Vagina (tissue), 2 donors: ENCODE data around the gene XPOT. TPM values are rescaled to one million over a fixed set of nuclear protein-coding genes. Genes with fewer than 3 reads are reported as not detected.

Source experiments
- DNase-seq, 2 donors: peaks; one replicate each; pipeline ENCODE4 v3.0.0-alpha.2; 2017; ENCODE audit errors: extremely low spot score in 2 of 2
- H3K27ac ChIP-seq: fragments of 200-600 bp; sonication (generic); one replicate; pipeline ENCODE4 v1.5.1; 2019
- H3K27me3 ChIP-seq: fragments of 200-600 bp; sonication (generic); one replicate; pipeline ENCODE4 v1.5.1; 2019
- H3K36me3 ChIP-seq, 2 donors: fragments of 200-600 bp; sonication (generic); one replicate each; pipeline ENCODE4 v1.5.1; 2017 to 2019
- H3K4me1 ChIP-seq: fragments of 200-600 bp; sonication (generic); one replicate; pipeline ENCODE4 v1.5.1; 2019
- H3K4me3 ChIP-seq, 2 donors: fragments of 200-600 bp; sonication (generic); 1 replicate in 1 of 2; 2 replicates in 1 of 2; pipeline ENCODE4 v1.5.1; 2016 to 2019
- H3K9me3 ChIP-seq: fragments of 200-600 bp; sonication (generic); one replicate; pipeline ENCODE4 v1.5.1; 2019
- POLR2A ChIP-seq, 2 donors: fragments of 450-650 bp; IDR thresholded peaks; one replicate each; pipeline ENCODE4 v1.6.1; 2017; ENCODE audit warnings: antibody characterized with exemption in 2 of 2, mild to moderate bottlenecking in 2 of 2, moderate library complexity in 2 of 2
- POLR2AphosphoS5 ChIP-seq, 2 donors: sonication (generic); formaldehyde crosslinking; IDR thresholded peaks; one replicate each; pipeline ENCODE4 v1.9.0; 2017; ENCODE audit warnings: antibody characterized with exemption in 2 of 2, mild to moderate bottlenecking in 2 of 2, low read depth in 1 of 2; ENCODE audit not compliant: insufficient read depth in 1 of 2
- intact Hi-C: fragments of 100-400 bp; cut with DNase I; formaldehyde crosslinking; loops from one replicate; pipeline ENCODE4 v1.15.1; 2023
- total RNA-seq: library from RNA; depleted of rRNA; stranded (reverse); fragments of >200 nt; gene quantifications from one replicate; pipeline ENCODE4 v1.2.3, GENCODE V29; 2016
- TF ChIP-seq, protein P1 (sequence below), 3 experiments: fragments of 450-650 bp in 2 of 3; fragments of 200-600 bp in 1 of 3; sonication (generic) in 1 of 3; IDR thresholded peaks; one replicate each; pipeline ENCODE4 v1.5.1; 2017 to 2019; ENCODE audit warnings: antibody characterized with exemption in 3 of 3, mild to moderate bottlenecking in 2 of 3, moderate library complexity in 2 of 3

XPOT gene
- total RNA-seq, 1 donor from 2014 or later, result 46.2 TPM

DNA sequence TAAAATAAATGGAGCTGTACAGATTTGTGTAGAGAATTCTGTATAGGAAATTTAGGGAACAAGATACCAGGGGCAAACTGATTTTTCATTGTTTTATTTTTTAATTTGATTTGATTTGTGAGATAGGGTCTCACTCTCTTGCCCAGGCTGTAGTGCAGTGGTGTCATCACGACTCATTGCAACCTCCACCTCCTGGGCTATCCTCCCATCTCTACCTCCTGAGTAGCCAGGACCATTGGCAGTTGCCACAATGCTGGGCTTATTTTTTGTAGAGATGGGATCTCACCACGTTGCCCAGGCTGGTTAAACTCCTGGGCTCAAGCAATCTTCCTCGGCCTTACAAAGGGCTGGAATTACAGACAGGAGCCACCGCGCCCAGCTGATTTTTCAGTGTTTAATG lies 29.7 kb downstream of the XPOT start:
- DNase-seq, result no peak
- Histone ChIP-seq H3K9me3 (no peaks in the 10 kb centered on the region), H3K27me3 (no peaks in the 10 kb centered on the region), H3K36me3 (peaks cover 0 to 88% of the 10 kb centered on the region in 2 donors), H3K4me1 (no peaks in the 10 kb centered on the region), H3K27ac (no peak overlapping the region), H3K4me3 (no peak overlapping the region)
- intact Hi-C loops, result no loop called here
- no peak for TF ChIP-seq POLR2A (IDR thresholded peaks at IDR 0.05)
- TF ChIP-seq, protein P1, sequence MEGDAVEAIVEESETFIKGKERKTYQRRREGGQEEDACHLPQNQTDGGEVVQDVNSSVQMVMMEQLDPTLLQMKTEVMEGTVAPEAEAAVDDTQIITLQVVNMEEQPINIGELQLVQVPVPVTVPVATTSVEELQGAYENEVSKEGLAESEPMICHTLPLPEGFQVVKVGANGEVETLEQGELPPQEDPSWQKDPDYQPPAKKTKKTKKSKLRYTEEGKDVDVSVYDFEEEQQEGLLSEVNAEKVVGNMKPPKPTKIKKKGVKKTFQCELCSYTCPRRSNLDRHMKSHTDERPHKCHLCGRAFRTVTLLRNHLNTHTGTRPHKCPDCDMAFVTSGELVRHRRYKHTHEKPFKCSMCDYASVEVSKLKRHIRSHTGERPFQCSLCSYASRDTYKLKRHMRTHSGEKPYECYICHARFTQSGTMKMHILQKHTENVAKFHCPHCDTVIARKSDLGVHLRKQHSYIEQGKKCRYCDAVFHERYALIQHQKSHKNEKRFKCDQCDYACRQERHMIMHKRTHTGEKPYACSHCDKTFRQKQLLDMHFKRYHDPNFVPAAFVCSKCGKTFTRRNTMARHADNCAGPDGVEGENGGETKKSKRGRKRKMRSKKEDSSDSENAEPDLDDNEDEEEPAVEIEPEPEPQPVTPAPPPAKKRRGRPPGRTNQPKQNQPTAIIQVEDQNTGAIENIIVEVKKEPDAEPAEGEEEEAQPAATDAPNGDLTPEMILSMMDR (IDR thresholded peaks at IDR 0.05), result no peak
- TF ChIP-seq POLR2AphosphoS5 (IDR thresholded peaks at IDR 0.05; ENCODE audit: insufficient read depth in 1 of 2, low read depth in 1 of 2), result no peak

DNA sequence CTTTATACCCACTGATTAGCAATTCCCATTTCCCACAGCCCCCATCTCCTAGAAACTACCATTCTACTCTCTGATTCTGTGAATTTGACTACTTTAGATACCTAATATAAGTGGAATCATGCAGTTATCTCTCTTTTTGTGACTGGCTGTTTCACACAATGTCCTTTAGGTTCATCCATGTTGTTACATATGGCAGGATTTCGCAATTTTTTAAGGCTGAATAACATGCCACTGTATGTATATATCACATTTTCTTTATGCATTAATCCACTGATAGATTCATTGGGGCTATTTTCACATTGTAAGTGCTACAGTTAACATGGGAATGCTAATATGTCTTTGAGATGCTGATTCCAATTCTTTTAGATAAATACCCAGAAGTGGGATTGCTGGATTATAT lies 35.9 kb downstream of the XPOT start:
- Histone ChIP-seq H3K36me3 (peaks cover 0 to 68% of the 10 kb centered on the region in 2 donors), H3K27me3 (no peaks in the 10 kb centered on the region)
- intact Hi-C loops, result no loop called here

DNA sequence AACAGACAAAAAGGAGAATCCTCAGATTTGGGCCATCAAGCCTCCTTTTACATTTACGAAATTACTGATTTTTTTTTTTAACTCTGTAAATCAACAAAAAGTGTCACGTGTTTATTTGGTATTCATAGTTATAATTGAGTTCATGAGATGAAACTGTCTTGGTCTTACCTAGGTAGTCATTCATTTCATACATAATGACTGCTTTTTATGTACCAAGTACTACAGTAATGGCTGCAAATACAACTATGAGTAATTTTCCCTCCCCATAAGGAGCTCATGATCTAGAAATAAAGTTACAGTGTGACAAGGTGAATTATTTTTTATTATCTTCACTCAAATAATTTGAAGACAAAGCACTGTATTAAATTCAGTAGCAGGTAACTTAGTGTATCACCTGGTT lies 41.3 kb downstream of the XPOT start:
- Histone ChIP-seq H3K4me3 (no peak overlapping the region), H3K9me3 (no peaks in the 10 kb centered on the region), H3K27me3 (no peaks in the 10 kb centered on the region), H3K4me1 (peaks cover under 1% of the 10 kb centered on the region), H3K27ac (no peak overlapping the region), H3K36me3 (peaks cover 0 to 44% of the 10 kb centered on the region in 2 donors)
- TF ChIP-seq POLR2A (IDR thresholded peaks at IDR 0.05) (no peak), POLR2AphosphoS5 (IDR thresholded peaks at IDR 0.05; ENCODE audit: insufficient read depth in 1 of 2, low read depth in 1 of 2) (no peak)
- TF ChIP-seq, protein P1 (IDR thresholded peaks at IDR 0.05), result no peak
- no peak for DNase-seq
- intact Hi-C loops, result no loop called here

More for the DNA sequence above, 35.9 kb downstream of the XPOT start:
- Histone ChIP-seq H3K4me1 (no peaks in the 10 kb centered on the region), H3K4me3 (no peak overlapping the region), H3K9me3 (no peaks in the 10 kb centered on the region), H3K27ac (no peak overlapping the region)
- TF ChIP-seq POLR2AphosphoS5 (IDR thresholded peaks at IDR 0.05; ENCODE audit: insufficient read depth in 1 of 2, low read depth in 1 of 2) (no peak), POLR2A (IDR thresholded peaks at IDR 0.05) (no peak)
- TF ChIP-seq, protein P1 (IDR thresholded peaks at IDR 0.05), result no peak
- no peak for DNase-seq

DNA sequence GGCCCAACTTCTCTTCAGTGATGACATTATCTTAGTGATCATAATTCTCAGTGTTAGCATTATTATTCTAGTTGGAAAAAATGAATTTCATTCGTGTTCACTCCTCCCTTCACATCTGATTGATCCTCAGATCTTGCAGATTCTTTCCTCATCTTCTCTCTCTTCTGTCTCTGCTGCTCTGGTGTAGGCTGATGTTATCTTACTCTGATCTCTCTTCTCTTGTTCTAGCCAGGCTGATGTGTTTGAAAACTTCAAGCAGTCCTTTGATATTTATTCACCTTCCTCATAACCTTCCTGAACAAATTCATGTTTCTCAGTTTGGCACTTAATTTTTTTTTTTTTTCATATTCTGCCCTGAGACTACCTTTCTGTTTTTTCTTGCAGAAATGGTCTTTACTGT lies 42.1 kb downstream of the XPOT start:
- H3K9me3 ChIP-seq, result no peaks in the 10 kb centered on the region
- no peaks in the 10 kb centered on the region for H3K27me3 ChIP-seq
- H3K4me3 ChIP-seq, result no peak overlapping the region
- no peak for TF ChIP-seq POLR2AphosphoS5 (IDR thresholded peaks at IDR 0.05; ENCODE audit: insufficient read depth in 1 of 2, low read depth in 1 of 2)
- TF ChIP-seq, protein P1 (IDR thresholded peaks at IDR 0.05), result no peak
- TF ChIP-seq POLR2A (IDR thresholded peaks at IDR 0.05), result no peak
- intact Hi-C loops, result no loop called here
- H3K27ac ChIP-seq, result no peak overlapping the region
- DNase-seq, result no peak
- peaks cover 9% of the 10 kb centered on the region for H3K4me1 ChIP-seq
- peaks cover 0 to 43% of the 10 kb centered on the region in 2 donors for H3K36me3 ChIP-seq

DNA sequence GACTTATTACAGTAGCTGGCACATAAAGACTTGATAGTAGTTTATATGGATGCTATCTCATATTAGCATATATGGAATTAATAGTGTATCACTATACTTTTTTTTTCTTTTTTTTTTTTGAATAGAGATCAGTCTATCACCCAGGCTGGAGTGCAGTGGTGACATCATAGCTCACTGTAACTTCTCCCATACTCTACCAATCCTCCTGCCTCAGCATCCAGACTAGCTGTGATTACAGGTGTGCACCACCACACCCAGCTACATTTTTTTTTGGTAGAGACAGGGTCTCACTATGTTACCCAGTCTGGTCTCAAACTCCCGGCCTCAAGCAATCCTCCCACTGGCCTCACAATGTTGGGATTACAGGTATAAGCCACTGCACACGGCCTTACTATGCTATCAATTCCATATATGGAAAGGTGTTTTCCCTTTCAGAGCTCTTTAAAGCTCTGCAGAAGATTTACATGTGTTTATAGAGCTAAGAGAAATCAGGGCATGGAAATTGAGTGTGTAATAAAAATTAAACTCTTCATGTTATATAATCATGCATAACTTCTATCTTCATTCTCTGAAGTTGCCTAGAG lies 46.0 kb downstream of the XPOT start:
- DNase-seq, result no peak
- Histone ChIP-seq H3K27ac (no peak overlapping the region), H3K4me3 (no peak overlapping the region), H3K27me3 (no peaks in the 10 kb centered on the region), H3K36me3 (peaks cover 0 to 21% of the 10 kb centered on the region in 2 donors), H3K9me3 (no peaks in the 10 kb centered on the region), H3K4me1 (peaks cover 26% of the 10 kb centered on the region)
- TF ChIP-seq, protein P1 (IDR thresholded peaks at IDR 0.05), result no peak
- TF ChIP-seq POLR2AphosphoS5 (IDR thresholded peaks at IDR 0.05; ENCODE audit: insufficient read depth in 1 of 2, low read depth in 1 of 2), result no peak
- TF ChIP-seq POLR2A (IDR thresholded peaks at IDR 0.05), result no peak
- intact Hi-C loops, result no loop called here
